ENCODE measurements around the gene PCCA. TPM values are rescaled to one million over a fixed set of nuclear protein-coding genes. Genes with fewer than 3 reads are reported as not detected.

The PCCA gene
- total and polyA plus RNA-seq, 2 of the 13 experiments (the other 11 are each of a cell fraction or from before 2014, with no cell fraction given): 15.0 to 32.2 TPM

DNA sequence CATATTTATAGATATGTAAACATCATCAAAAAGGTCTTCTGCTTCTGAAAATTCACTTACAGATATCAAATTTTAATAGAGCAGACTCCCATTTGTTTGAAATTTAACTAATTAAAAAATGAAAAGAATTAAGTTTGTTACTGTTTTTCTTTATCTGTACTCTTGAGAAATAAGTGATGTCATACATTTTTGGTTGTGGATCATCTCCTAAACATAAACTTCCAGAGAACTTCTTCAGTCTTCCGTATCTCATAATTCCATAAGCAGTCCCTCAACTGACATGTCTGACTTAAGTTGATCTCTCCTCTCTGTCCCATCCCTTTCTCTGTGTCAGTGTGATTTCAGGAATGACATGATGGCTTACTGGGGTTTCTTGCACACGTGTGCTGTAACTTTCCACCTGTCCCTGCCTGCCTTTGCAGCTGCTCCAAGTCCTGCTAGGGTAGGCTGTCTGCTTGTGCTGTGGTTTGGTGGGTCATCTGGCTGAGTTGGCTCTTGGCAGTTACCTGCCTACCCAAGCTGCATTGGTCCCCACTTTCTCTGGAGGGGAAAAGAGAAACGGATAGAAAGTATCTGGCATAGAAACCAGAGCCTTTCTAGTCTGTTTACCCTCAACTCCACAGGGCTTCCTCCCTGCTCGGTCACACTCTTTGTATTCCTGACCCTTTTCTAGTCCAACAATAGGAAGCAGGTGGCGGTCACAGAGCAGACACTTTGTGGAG lies 372.6 kb downstream of the PCCA start:
- Histone ChIP-seq H3K4me1 (ENCODE audit: insufficient read depth, low read length) (no peaks in the 10 kb centered on the region), H4K20me1 (ENCODE audit: insufficient read depth, low read length) (no peaks in the 10 kb centered on the region), H3K4me3 (replicated peaks in 1 of 3; ENCODE audit: insufficient read depth in 1 of 3, low read depth in 2 of 3, low read length in 3 of 3) (no peak overlapping the region), H3K79me2 (ENCODE audit: insufficient read depth, low read length) (no peaks in the 10 kb centered on the region), H3K36me3 (replicated peaks in 1 of 2; ENCODE audit: control insufficient read depth in 1 of 2, insufficient read depth in 2 of 2, low read length in 2 of 2) (no peaks in the 10 kb centered on the region), H3K27me3 (ENCODE audit: control insufficient read depth in 1 of 2, insufficient read depth in 2 of 2, low read length in 2 of 2) (no peaks in the 10 kb centered on the region), H3K9me3 (ENCODE audit: low read length) (no peaks in the 10 kb centered on the region), H3K9ac (ENCODE audit: insufficient read depth, low read depth, low read length) (no peak overlapping the region), H3K4me2 (ENCODE audit: low read depth, low read length) (no peak overlapping the region), H2AFZ (ENCODE audit: low read length) (no peak overlapping the region), H3K27ac (ENCODE audit: extremely low read length, insufficient read depth, low read length) (no peak overlapping the region)
- ATAC-seq (no peak), FAIRE-seq (peak; percentile 18), DNase-seq (ENCODE audit: low spot score) (no peak)
- ChIA-PET POLR2A (no interaction called here), CTCF (ENCODE audit: low intra/inter-chr PET ratio, low total read pairs) (no interaction called here)
- WGBS (ENCODE audit: low lambda C conversion rate): 89% methylated on average over 5 of the region's 5 CpGs
- intact Hi-C loops (cut with micrococcal nuclease; ENCODE audit: unreplicated experiment) (no loop called here), in situ Hi-C loops (cut with HindIII; ENCODE audit: extremely low pct_ligation_motif_present, low pct_unique_long_range_greater_than_20kb) (no loop called here)
- BruUV-seq (replicated peaks): no TSS peak
- TF ChIP-seq CREB1 (IDR thresholded peaks at IDR 0.05) (0 out of 2 replicates have a peak, but pooled peaks have one; percentile 25), CREB1 (CRISPR knock-in tag; IDR thresholded peaks at IDR 0.05) (no peak), NONO (IDR thresholded peaks at IDR 0.05) (no peak), NONO (CRISPR knock-in tag; conservative IDR thresholded peaks at IDR 0.05) (no peak), KLF11 (CRISPR knock-in tag; IDR thresholded peaks at IDR 0.05) (no peak), ATF7-NPFF (CRISPR knock-in tag; IDR thresholded peaks at IDR 0.05; ENCODE audit: low read depth) (no peak), ZNF746 (CRISPR knock-in tag; IDR thresholded peaks at IDR 0.05) (no peak), NCOA5 (CRISPR knock-in tag; IDR thresholded peaks at IDR 0.05) (no peak), ZMYM3 (CRISPR knock-in tag; IDR thresholded peaks at IDR 0.05) (no peak), ATF7 (IDR thresholded peaks at IDR 0.05) (peak; percentile 65), ATF7 (CRISPR knock-in tag; IDR thresholded peaks at IDR 0.05) (no peak), ZBTB8A (CRISPR knock-in tag; IDR thresholded peaks at IDR 0.05; ENCODE audit: borderline replicate concordance, low read depth) (no peak), ZMAT3 (CRISPR knock-in tag; conservative IDR thresholded peaks at IDR 0.05) (no peak)
- TF ChIP-seq, protein P1, sequence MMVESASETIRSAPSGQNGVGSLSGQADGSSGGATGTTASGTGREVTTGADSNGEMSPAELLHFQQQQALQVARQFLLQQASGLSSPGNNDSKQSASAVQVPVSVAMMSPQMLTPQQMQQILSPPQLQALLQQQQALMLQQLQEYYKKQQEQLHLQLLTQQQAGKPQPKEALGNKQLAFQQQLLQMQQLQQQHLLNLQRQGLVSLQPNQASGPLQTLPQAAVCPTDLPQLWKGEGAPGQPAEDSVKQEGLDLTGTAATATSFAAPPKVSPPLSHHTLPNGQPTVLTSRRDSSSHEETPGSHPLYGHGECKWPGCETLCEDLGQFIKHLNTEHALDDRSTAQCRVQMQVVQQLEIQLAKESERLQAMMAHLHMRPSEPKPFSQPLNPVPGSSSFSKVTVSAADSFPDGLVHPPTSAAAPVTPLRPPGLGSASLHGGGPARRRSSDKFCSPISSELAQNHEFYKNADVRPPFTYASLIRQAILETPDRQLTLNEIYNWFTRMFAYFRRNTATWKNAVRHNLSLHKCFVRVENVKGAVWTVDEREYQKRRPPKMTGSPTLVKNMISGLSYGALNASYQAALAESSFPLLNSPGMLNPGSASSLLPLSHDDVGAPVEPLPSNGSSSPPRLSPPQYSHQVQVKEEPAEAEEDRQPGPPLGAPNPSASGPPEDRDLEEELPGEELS (CRISPR knock-in tag; IDR thresholded peaks at IDR 0.05): no peak
- TF ChIP-seq, protein P2, sequence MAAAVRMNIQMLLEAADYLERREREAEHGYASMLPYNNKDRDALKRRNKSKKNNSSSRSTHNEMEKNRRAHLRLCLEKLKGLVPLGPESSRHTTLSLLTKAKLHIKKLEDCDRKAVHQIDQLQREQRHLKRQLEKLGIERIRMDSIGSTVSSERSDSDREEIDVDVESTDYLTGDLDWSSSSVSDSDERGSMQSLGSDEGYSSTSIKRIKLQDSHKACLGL (CRISPR knock-in tag; IDR thresholded peaks at IDR 0.05): no peak
- TF ChIP-seq, protein P3, sequence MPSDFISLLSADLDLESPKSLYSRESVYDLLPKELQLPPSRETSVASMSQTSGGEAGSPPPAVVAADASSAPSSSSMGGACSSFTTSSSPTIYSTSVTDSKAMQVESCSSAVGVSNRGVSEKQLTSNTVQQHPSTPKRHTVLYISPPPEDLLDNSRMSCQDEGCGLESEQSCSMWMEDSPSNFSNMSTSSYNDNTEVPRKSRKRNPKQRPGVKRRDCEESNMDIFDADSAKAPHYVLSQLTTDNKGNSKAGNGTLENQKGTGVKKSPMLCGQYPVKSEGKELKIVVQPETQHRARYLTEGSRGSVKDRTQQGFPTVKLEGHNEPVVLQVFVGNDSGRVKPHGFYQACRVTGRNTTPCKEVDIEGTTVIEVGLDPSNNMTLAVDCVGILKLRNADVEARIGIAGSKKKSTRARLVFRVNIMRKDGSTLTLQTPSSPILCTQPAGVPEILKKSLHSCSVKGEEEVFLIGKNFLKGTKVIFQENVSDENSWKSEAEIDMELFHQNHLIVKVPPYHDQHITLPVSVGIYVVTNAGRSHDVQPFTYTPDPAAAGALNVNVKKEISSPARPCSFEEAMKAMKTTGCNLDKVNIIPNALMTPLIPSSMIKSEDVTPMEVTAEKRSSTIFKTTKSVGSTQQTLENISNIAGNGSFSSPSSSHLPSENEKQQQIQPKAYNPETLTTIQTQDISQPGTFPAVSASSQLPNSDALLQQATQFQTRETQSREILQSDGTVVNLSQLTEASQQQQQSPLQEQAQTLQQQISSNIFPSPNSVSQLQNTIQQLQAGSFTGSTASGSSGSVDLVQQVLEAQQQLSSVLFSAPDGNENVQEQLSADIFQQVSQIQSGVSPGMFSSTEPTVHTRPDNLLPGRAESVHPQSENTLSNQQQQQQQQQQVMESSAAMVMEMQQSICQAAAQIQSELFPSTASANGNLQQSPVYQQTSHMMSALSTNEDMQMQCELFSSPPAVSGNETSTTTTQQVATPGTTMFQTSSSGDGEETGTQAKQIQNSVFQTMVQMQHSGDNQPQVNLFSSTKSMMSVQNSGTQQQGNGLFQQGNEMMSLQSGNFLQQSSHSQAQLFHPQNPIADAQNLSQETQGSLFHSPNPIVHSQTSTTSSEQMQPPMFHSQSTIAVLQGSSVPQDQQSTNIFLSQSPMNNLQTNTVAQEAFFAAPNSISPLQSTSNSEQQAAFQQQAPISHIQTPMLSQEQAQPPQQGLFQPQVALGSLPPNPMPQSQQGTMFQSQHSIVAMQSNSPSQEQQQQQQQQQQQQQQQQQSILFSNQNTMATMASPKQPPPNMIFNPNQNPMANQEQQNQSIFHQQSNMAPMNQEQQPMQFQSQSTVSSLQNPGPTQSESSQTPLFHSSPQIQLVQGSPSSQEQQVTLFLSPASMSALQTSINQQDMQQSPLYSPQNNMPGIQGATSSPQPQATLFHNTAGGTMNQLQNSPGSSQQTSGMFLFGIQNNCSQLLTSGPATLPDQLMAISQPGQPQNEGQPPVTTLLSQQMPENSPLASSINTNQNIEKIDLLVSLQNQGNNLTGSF (CRISPR knock-in tag; IDR thresholded peaks at IDR 0.05): no peak
- TF ChIP-seq, protein P4, sequence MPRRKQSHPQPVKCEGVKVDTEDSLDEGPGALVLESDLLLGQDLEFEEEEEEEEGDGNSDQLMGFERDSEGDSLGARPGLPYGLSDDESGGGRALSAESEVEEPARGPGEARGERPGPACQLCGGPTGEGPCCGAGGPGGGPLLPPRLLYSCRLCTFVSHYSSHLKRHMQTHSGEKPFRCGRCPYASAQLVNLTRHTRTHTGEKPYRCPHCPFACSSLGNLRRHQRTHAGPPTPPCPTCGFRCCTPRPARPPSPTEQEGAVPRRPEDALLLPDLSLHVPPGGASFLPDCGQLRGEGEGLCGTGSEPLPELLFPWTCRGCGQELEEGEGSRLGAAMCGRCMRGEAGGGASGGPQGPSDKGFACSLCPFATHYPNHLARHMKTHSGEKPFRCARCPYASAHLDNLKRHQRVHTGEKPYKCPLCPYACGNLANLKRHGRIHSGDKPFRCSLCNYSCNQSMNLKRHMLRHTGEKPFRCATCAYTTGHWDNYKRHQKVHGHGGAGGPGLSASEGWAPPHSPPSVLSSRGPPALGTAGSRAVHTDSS (CRISPR knock-in tag; conservative IDR thresholded peaks at IDR 0.05): no peak
